Neural cell (in vitro differentiated cells): ENCODE measurements around the gene POLD1. TPM values are rescaled to one million over a fixed set of nuclear protein-coding genes. Genes with fewer than 3 reads are reported as not detected.

Experiments used
- H2AFZ ChIP-seq: fragments of 200-600, 300-800 bp; sonication (generic), shearing (Covaris generic); 2 replicates; pipeline ENCODE4 v1.6.0; 2014; ENCODE audit warnings: low read depth, mild to moderate bottlenecking, antibody characterized with exemption, low read length, moderate library complexity
- H3F3A ChIP-seq: fragments of 200-600 bp; shearing (Covaris generic); 2 replicates; pipeline ENCODE4 v1.6.1; 2016; ENCODE audit warnings: mild to moderate bottlenecking, moderate library complexity, mixed read lengths, antibody characterized with exemption, low read length; ENCODE audit not compliant: insufficient read depth, poor library complexity, severe bottlenecking
- H3K27ac ChIP-seq: fragments of 200-600, 300-800 bp; sonication (generic), shearing (Covaris generic); 2 replicates; pipeline ENCODE4 v1.5.1; 2014; ENCODE audit warnings: mild to moderate bottlenecking, low read length, moderate library complexity
- H3K27me3 ChIP-seq: fragments of 300-800, 200-600 bp; sonication (generic), shearing (Covaris generic); 2 replicates; pipeline ENCODE4 v1.6.0; 2014; ENCODE audit warnings: mild to moderate bottlenecking, low read depth, low read length, moderate library complexity; ENCODE audit not compliant: insufficient read depth
- H3K36me3 ChIP-seq: fragments of 300-800, 200-600 bp; sonication (generic), shearing (Covaris generic); 2 replicates; pipeline ENCODE4 v1.5.1; 2014; ENCODE audit warnings: mild to moderate bottlenecking, antibody characterized with exemption, low read length, moderate library complexity; ENCODE audit not compliant: insufficient read depth
- H3K4me2 ChIP-seq: fragments of 300-800, 200-600 bp; sonication (generic), shearing (Covaris generic); 2 replicates; pipeline ENCODE4 v1.6.0; 2014; ENCODE audit warnings: mild to moderate bottlenecking, low read length
- H3K4me3 ChIP-seq: fragments of 300-800, 200-600 bp; sonication (generic), shearing (Covaris generic); 2 replicates; pipeline ENCODE4 v1.5.1; 2014; ENCODE audit warnings: mild to moderate bottlenecking, low read length, moderate library complexity
- H3K79me2 ChIP-seq: fragments of 200-600 bp; shearing (Covaris generic); replicated peaks from 2 replicates; pipeline ENCODE4 v1.6.0; 2014; ENCODE audit warnings: mild to moderate bottlenecking, low read length, moderate library complexity; ENCODE audit not compliant: insufficient read depth
- H3K9ac ChIP-seq: fragments of 300-800, 200-600 bp; sonication (generic), shearing (Covaris generic); 2 replicates; pipeline ENCODE4 v1.6.1; 2016; ENCODE audit warnings: mild to moderate bottlenecking, low read length, mixed read lengths
- H3K9me2 ChIP-seq: fragments of 200-600 bp; shearing (Covaris generic); 2 replicates; pipeline ENCODE4 v1.6.1; 2016; ENCODE audit warnings: mild to moderate bottlenecking, low read length, mixed read lengths; ENCODE audit not compliant: insufficient read depth
- H3K9me3 ChIP-seq: fragments of 200-600, 300-800 bp; sonication (generic), shearing (Covaris generic); 2 replicates; pipeline ENCODE4 v1.6.1; 2016; ENCODE audit warnings: mild to moderate bottlenecking, mixed run types, low read length, moderate library complexity, mixed read lengths
- H4K20me1 ChIP-seq: fragments of 200-600 bp; shearing (Covaris generic); 2 replicates; pipeline ENCODE4 v1.6.1; 2016; ENCODE audit warnings: mild to moderate bottlenecking, mixed run types; ENCODE audit not compliant: insufficient read depth
- CTCF ChIP-seq: fragments of 450-650 bp; IDR thresholded peaks from 2 replicates; pipeline ENCODE4 v1.5.1; 2014; ENCODE audit warnings: antibody characterized with exemption, mild to moderate bottlenecking, moderate library complexity; ENCODE audit not compliant: poor library complexity, severe bottlenecking
- EP300 ChIP-seq: fragments of 450-650 bp; conservative IDR thresholded peaks from 2 replicates; pipeline ENCODE4 v1.6.1; 2014; ENCODE audit warnings: antibody characterized with exemption, mild to moderate bottlenecking, moderate library complexity; ENCODE audit not compliant: poor library complexity, severe bottlenecking
- EZH2 ChIP-seq: fragments of 200-600, 300-800 bp; shearing (Covaris generic), sonication (generic); IDR thresholded peaks from 2 replicates; pipeline ENCODE4 v1.6.1; 2014; ENCODE audit warnings: antibody characterized with exemption, low read length, borderline replicate concordance, mild to moderate bottlenecking; ENCODE audit not compliant: insufficient read depth, poor library complexity, severe bottlenecking
- MXI1 ChIP-seq: fragments of 450-650 bp; conservative IDR thresholded peaks from 2 replicates; pipeline ENCODE4 v1.6.1; 2014; ENCODE audit warnings: antibody characterized with exemption, mild to moderate bottlenecking; ENCODE audit not compliant: poor library complexity, severe bottlenecking
- POLR2AphosphoS5 ChIP-seq: IDR thresholded peaks from 2 replicates; pipeline ENCODE4 v1.6.1; 2012
- RAD21 ChIP-seq: fragments of 450-650 bp; conservative IDR thresholded peaks from 2 replicates; pipeline ENCODE4 v1.6.1; 2014; ENCODE audit warnings: antibody characterized with exemption, mild to moderate bottlenecking, moderate library complexity
- SMC3 ChIP-seq: fragments of 450-650 bp; conservative IDR thresholded peaks from 2 replicates; pipeline ENCODE4 v1.6.1; 2014; ENCODE audit warnings: antibody characterized with exemption, mild to moderate bottlenecking, moderate library complexity; ENCODE audit not compliant: poor library complexity
- TAF1 ChIP-seq: IDR thresholded peaks from 2 replicates; pipeline ENCODE4 v1.6.1; 2012; ENCODE audit warnings: low read depth
- polyA plus RNA-seq: library from polyadenylated mRNA; depleted of rRNA; stranded (reverse); fragments of >200 nt; gene quantifications from 2 replicates; pipeline ENCODE4 v1.2.3, GENCODE V29; 2014
- TF ChIP-seq, protein P1 (sequence below): IDR thresholded peaks from 2 replicates; pipeline ENCODE4 v1.6.1; 2012; ENCODE audit warnings: borderline replicate concordance

Gene POLD1
- polyA plus RNA-seq, 1 donor from 2014 or later, result 13.1 TPM

- Histone ChIP-seq H3K4me3 (no peak overlapping the region), H3K27me3 (no peaks in the 10 kb centered on the region), H3F3A (no peaks in the 10 kb centered on the region), H3K4me2 (no peak overlapping the region), H4K20me1 (no peaks in the 10 kb centered on the region), H3K36me3 (no peaks in the 10 kb centered on the region), H3K9ac (no peak overlapping the region), H3K79me2 (no peaks in the 10 kb centered on the region), H3K9me2 (no peaks in the 10 kb centered on the region), H3K9me3 (no peaks in the 10 kb centered on the region), H3K27ac (no peak overlapping the region), H2AFZ (no peak overlapping the region)
- TF ChIP-seq, protein P1, sequence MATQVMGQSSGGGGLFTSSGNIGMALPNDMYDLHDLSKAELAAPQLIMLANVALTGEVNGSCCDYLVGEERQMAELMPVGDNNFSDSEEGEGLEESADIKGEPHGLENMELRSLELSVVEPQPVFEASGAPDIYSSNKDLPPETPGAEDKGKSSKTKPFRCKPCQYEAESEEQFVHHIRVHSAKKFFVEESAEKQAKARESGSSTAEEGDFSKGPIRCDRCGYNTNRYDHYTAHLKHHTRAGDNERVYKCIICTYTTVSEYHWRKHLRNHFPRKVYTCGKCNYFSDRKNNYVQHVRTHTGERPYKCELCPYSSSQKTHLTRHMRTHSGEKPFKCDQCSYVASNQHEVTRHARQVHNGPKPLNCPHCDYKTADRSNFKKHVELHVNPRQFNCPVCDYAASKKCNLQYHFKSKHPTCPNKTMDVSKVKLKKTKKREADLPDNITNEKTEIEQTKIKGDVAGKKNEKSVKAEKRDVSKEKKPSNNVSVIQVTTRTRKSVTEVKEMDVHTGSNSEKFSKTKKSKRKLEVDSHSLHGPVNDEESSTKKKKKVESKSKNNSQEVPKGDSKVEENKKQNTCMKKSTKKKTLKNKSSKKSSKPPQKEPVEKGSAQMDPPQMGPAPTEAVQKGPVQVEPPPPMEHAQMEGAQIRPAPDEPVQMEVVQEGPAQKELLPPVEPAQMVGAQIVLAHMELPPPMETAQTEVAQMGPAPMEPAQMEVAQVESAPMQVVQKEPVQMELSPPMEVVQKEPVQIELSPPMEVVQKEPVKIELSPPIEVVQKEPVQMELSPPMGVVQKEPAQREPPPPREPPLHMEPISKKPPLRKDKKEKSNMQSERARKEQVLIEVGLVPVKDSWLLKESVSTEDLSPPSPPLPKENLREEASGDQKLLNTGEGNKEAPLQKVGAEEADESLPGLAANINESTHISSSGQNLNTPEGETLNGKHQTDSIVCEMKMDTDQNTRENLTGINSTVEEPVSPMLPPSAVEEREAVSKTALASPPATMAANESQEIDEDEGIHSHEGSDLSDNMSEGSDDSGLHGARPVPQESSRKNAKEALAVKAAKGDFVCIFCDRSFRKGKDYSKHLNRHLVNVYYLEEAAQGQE, result no peak
- TF ChIP-seq SMC3, result no peak
- no peak for TF ChIP-seq MXI1
- no peak for TF ChIP-seq EZH2
- TF ChIP-seq POLR2AphosphoS5, result no peak
- no peak for TF ChIP-seq RAD21
- no peak for TF ChIP-seq EP300
- TF ChIP-seq TAF1, result no peak
Measured at GRCh38 chr19:50465986-50466705, 82.0 kb downstream of the POLD1 start.

- no peaks in the 10 kb centered on the region for H4K20me1 ChIP-seq
- H3K9me2 ChIP-seq, result no peaks in the 10 kb centered on the region
- no peak overlapping the region for H2AFZ ChIP-seq
- no peak overlapping the region for H3K27ac ChIP-seq
- H3K4me3 ChIP-seq, result no peak overlapping the region
- no peaks in the 10 kb centered on the region for H3K9me3 ChIP-seq
- TF ChIP-seq EP300 (no peak), RAD21 (no peak), SMC3 (no peak), POLR2AphosphoS5 (no peak), TAF1 (no peak), MXI1 (no peak), EZH2 (no peak), CTCF (no peak)
- TF ChIP-seq, protein P1, result no peak
- H3K4me2 ChIP-seq, result no peak overlapping the region
- no peak overlapping the region for H3K9ac ChIP-seq
- no peaks in the 10 kb centered on the region for H3K36me3 ChIP-seq
- H3K27me3 ChIP-seq, result no peaks in the 10 kb centered on the region
- no peaks in the 10 kb centered on the region for H3K79me2 ChIP-seq
- H3F3A ChIP-seq, result no peaks in the 10 kb centered on the region
Measured at GRCh38 chr19:50466706-50467039, 82.5 kb downstream of the POLD1 start.
